H1 (cell line): ENCODE measurements around the gene KIF26B. TPM values are rescaled to one million over a fixed set of nuclear protein-coding genes. Genes with fewer than 3 reads are reported as not detected.

Source experiments
- CTCF ChIA-PET: fragments of 300-600 bp; sonication (Branson Sonifier 250); formaldehyde crosslinking; loops from one replicate; lab custom pipeline; 2021; ENCODE audit not compliant: partially characterized antibody; lab: Charles Lee
- POLR2A ChIA-PET: fragments of 300-600 bp; sonication (Branson Sonifier 250); formaldehyde crosslinking; loops from one replicate; lab custom pipeline; 2021; ENCODE audit warnings: inconsistent platforms; ENCODE audit not compliant: partially characterized antibody; lab: Charles Lee
- DNase-seq, 2 experiments: peaks; one replicate each; pipeline versions ENCODE4 v3.0.0 to v3.0.0-alpha.2; 2010 to 2022; ENCODE audit warnings: low spot score in 2 of 2, low read depth in 1 of 2, mixed read lengths in 1 of 2
- FAIRE-seq: peaks from 2 replicates; lab custom pipeline; 2011; peaks lifted over from hg19 to GRCh38; lab: Jason Lieb, UNC
- H2AFZ ChIP-seq: 2 replicates; pipeline ENCODE4 v1.8.1; 2012; ENCODE audit warnings: low read length, inconsistent platforms
- H2AK5ac ChIP-seq: 2 replicates; pipeline ENCODE4 v1.6.1; 2013; ENCODE audit warnings: low read depth, low read length
- H2BK120ac ChIP-seq: replicated peaks from 2 replicates; pipeline ENCODE3; 2013; ENCODE audit warnings: low read depth, low read length, inconsistent platforms
- H2BK12ac ChIP-seq: 2 replicates; pipeline ENCODE4 v1.6.1; 2013; ENCODE audit warnings: low read depth, low read length
- H2BK15ac ChIP-seq: 2 replicates; pipeline ENCODE4 v1.6.1; 2013; ENCODE audit warnings: low read length
- H2BK20ac ChIP-seq: 2 replicates; pipeline ENCODE4 v1.6.1; 2013; ENCODE audit warnings: low read length
- H2BK5ac ChIP-seq: 2 replicates; pipeline ENCODE4 v1.6.1; 2013; ENCODE audit warnings: low read depth, low read length
- H3K14ac ChIP-seq: 2 replicates; pipeline ENCODE4 v1.6.1; 2013; ENCODE audit warnings: inconsistent platforms; ENCODE audit not compliant: insufficient read length
- H3K18ac ChIP-seq: 2 replicates; pipeline ENCODE4 v1.6.1; 2013; ENCODE audit warnings: low read length; ENCODE audit errors: extremely low read depth
- H3K23ac ChIP-seq: 2 replicates; pipeline ENCODE4 v1.6.1; 2013; ENCODE audit warnings: inconsistent platforms; ENCODE audit not compliant: insufficient read length
- H3K23me2 ChIP-seq: 2 replicates; pipeline ENCODE4 v1.6.1; 2013; ENCODE audit warnings: low read depth, low read length
- H3K27ac ChIP-seq: 2 replicates; pipeline ENCODE4 v1.6.1; 2011; ENCODE audit warnings: low read depth, low read length, inconsistent platforms
- H3K27me3 ChIP-seq, 4 experiments: replicated peaks in 1 of 4; 1 replicate in 1 of 4; 2 replicates in 3 of 4; pipeline versions ENCODE4 v1.6.1 to v1.8.1; 2011 to 2013; ENCODE audit warnings: low read length in 3 of 4, mild to moderate bottlenecking in 3 of 4, inconsistent platforms in 2 of 4, mixed read lengths in 2 of 4, moderate library complexity in 1 of 4; ENCODE audit not compliant: control insufficient read depth in 3 of 4, insufficient read depth in 3 of 4; ENCODE audit errors: extremely low read depth in 1 of 4
- H3K36me3 ChIP-seq, 4 experiments: 2 replicates each; pipeline versions ENCODE4 v1.6.1 to v1.8.1; 2011 to 2013; ENCODE audit warnings: mild to moderate bottlenecking in 4 of 4, low read length in 3 of 4, moderate library complexity in 2 of 4, control low read depth in 1 of 4, inconsistent platforms in 1 of 4; ENCODE audit not compliant: insufficient read depth in 4 of 4, control insufficient read depth in 2 of 4
- H3K4ac ChIP-seq: replicated peaks from 2 replicates; pipeline ENCODE3; 2013; ENCODE audit warnings: low read length, low read depth, mixed read lengths, inconsistent platforms; ENCODE audit not compliant: insufficient read length
- H3K4me1 ChIP-seq, 4 experiments: replicated peaks in 1 of 4; 1 replicate in 1 of 4; 2 replicates in 3 of 4; pipeline versions ENCODE4 v1.6.1 to v1.8.1; 2011 to 2013; ENCODE audit warnings: low read length in 3 of 4, inconsistent platforms in 2 of 4, mixed read lengths in 1 of 4; ENCODE audit not compliant: insufficient read depth in 4 of 4, control insufficient read depth in 3 of 4
- H3K4me2 ChIP-seq, 2 experiments: 2 replicates each; pipeline versions ENCODE4 v1.6.1 to v1.8.1; 2011 to 2013; ENCODE audit warnings: low read depth in 2 of 2, low read length in 2 of 2, control low read depth in 1 of 2, inconsistent platforms in 1 of 2, mild to moderate bottlenecking in 1 of 2; ENCODE audit not compliant: insufficient read depth in 1 of 2
- H3K4me3 ChIP-seq, 4 experiments: fragments of 200-600, 300-600 bp in 1 of 4; sonication (generic), shearing (Covaris generic), sonication (Bioruptor Twin) in 1 of 4; 2 replicates each; pipeline versions ENCODE4 v1.5.1 to v1.8.1; 2011 to 2016; ENCODE audit warnings: low read length in 4 of 4, low read depth in 3 of 4, control low read depth in 2 of 4, inconsistent platforms in 2 of 4, mild to moderate bottlenecking in 2 of 4, mixed read lengths in 1 of 4, moderate library complexity in 1 of 4; ENCODE audit not compliant: insufficient read depth in 2 of 4; ENCODE audit errors: extremely low read depth in 1 of 4
- H3K56ac ChIP-seq: replicated peaks from 2 replicates; pipeline ENCODE3; 2013; ENCODE audit warnings: low read depth, mild to moderate bottlenecking, mixed read lengths, low read length, inconsistent platforms; ENCODE audit not compliant: insufficient read length
- H3K79me1 ChIP-seq: 2 replicates; pipeline ENCODE4 v1.6.1; 2013; ENCODE audit warnings: low read depth, low read length, control low read depth
- H3K79me2 ChIP-seq, 2 experiments: 2 replicates each; pipeline versions ENCODE4 v1.6.1 to v1.8.1; 2012 to 2013; ENCODE audit warnings: low read length in 2 of 2, mild to moderate bottlenecking in 2 of 2, inconsistent platforms in 1 of 2; ENCODE audit not compliant: insufficient read depth in 2 of 2, control insufficient read depth in 1 of 2
- H3K9ac ChIP-seq, 4 experiments: replicated peaks in 1 of 4; 1 replicate in 1 of 4; 2 replicates in 3 of 4; pipeline versions ENCODE4 v1.6.1 to v1.8.1; 2011 to 2013; ENCODE audit warnings: low read depth in 3 of 4, low read length in 3 of 4, control low read depth in 2 of 4, mild to moderate bottlenecking in 2 of 4, moderate library complexity in 2 of 4, inconsistent platforms in 1 of 4; ENCODE audit errors: extremely low read depth in 1 of 4
- H3K9me3 ChIP-seq, 2 experiments: 2 replicates each; pipeline versions ENCODE4 v1.6.1 to v1.8.1; 2012 to 2013; ENCODE audit warnings: mild to moderate bottlenecking in 2 of 2, moderate library complexity in 2 of 2, control low read depth in 1 of 2, inconsistent platforms in 1 of 2, low read depth in 1 of 2, low read length in 1 of 2, mixed read lengths in 1 of 2; ENCODE audit not compliant: insufficient read depth in 2 of 2
- H4K20me1 ChIP-seq, 2 experiments: replicated peaks in 1 of 2; 2 replicates each; pipeline versions ENCODE3 to v1.8.1; 2011 to 2013; ENCODE audit warnings: inconsistent platforms in 2 of 2, low read length in 2 of 2, mild to moderate bottlenecking in 1 of 2; ENCODE audit not compliant: insufficient read depth in 2 of 2, control insufficient read depth in 1 of 2
- H4K5ac ChIP-seq: 2 replicates; pipeline ENCODE4 v1.6.1; 2013; ENCODE audit warnings: low read length, low read depth, mixed read lengths, inconsistent platforms; ENCODE audit not compliant: insufficient read length
- H4K8ac ChIP-seq: 2 replicates; pipeline ENCODE4 v1.8.0; 2013; ENCODE audit warnings: mild to moderate bottlenecking, moderate library complexity, low read length, inconsistent platforms; ENCODE audit not compliant: insufficient read depth; ENCODE audit errors: extremely low read depth
- H4K91ac ChIP-seq: replicated peaks from 2 replicates; pipeline ENCODE3; 2013; ENCODE audit warnings: low read length, mixed read lengths, inconsistent platforms; ENCODE audit not compliant: insufficient read length
- ASH2L ChIP-seq: fragments of 200-600, 300-600 bp; sonication (generic); IDR thresholded peaks from one replicate; pipeline ENCODE4 v1.7.1; 2017; ENCODE audit warnings: low read length
- ATF3 ChIP-seq: IDR thresholded peaks from 2 replicates; pipeline ENCODE4 v1.6.1; 2011; ENCODE audit warnings: low read depth, mild to moderate bottlenecking, low read length; ENCODE audit not compliant: insufficient read depth
- CTCF ChIP-seq, 3 experiments: IDR thresholded peaks; 1 replicate in 2 of 3; 2 replicates in 1 of 3; pipeline versions ENCODE4 v1.5.1 to v1.6.1; 2011; ENCODE audit warnings: low read length in 3 of 3, mild to moderate bottlenecking in 3 of 3, inconsistent platforms in 2 of 3, low read depth in 1 of 3, moderate library complexity in 1 of 3; ENCODE audit not compliant: insufficient read depth in 1 of 3; ENCODE audit errors: control extremely low read depth in 1 of 3
- EGR1 ChIP-seq: IDR thresholded peaks from 2 replicates; pipeline ENCODE4 v1.6.1; 2011; ENCODE audit warnings: low read depth, low read length, borderline replicate concordance
- KDM5A ChIP-seq: fragments of 200-600 bp; IDR thresholded peaks from 2 replicates; pipeline ENCODE4 v1.7.1; 2012; ENCODE audit warnings: mild to moderate bottlenecking, low read length, inconsistent platforms, mixed read lengths
- RXRA ChIP-seq: IDR thresholded peaks from 2 replicates; pipeline ENCODE4 v1.6.1; 2011; ENCODE audit warnings: low read depth, mild to moderate bottlenecking, low read length, moderate library complexity; ENCODE audit not compliant: insufficient read depth
- SIN3A ChIP-seq, 2 experiments: IDR thresholded peaks in 1 of 2; conservative IDR thresholded peaks in 1 of 2; 2 replicates each; pipeline ENCODE4 v1.6.1; 2011 to 2012; ENCODE audit warnings: low read length in 2 of 2, improper control_type of control experiment in 1 of 2, low read depth in 1 of 2, mild to moderate bottlenecking in 1 of 2
- SIRT6 ChIP-seq: IDR thresholded peaks from one replicate; pipeline ENCODE4 v1.7.1; 2012; ENCODE audit warnings: low read length, inconsistent platforms
- SP1 ChIP-seq: IDR thresholded peaks from 2 replicates; pipeline ENCODE4 v1.6.1; 2011; ENCODE audit warnings: low read depth, low read length
- SP4 ChIP-seq: IDR thresholded peaks from 2 replicates; pipeline ENCODE4 v1.6.1; 2012; ENCODE audit warnings: low read length, inconsistent platforms
- SRF ChIP-seq: IDR thresholded peaks from 2 replicates; pipeline ENCODE4 v1.6.1; 2011; ENCODE audit warnings: mild to moderate bottlenecking, low read depth, low read length, moderate library complexity
- YY1 ChIP-seq: IDR thresholded peaks from 2 replicates; pipeline ENCODE4 v1.6.1; 2011; ENCODE audit warnings: low read depth, mild to moderate bottlenecking, low read length
- WGBS, 2 experiments: shearing (Covaris generic) in 1 of 2; methylation state at CpG; one replicate each; pipeline versions ENCODE4 v1.1.6 to v1.1.7; 2013 to 2015; ENCODE audit warnings: low lambda C conversion rate in 2 of 2, mixed read lengths in 2 of 2, inconsistent platforms in 1 of 2, low coverage in 1 of 2, missing lambda C conversion rate in 1 of 2; ENCODE audit not compliant: insufficient replicate concordance in 2 of 2, insufficient coverage in 1 of 2, insufficient read length in 1 of 2; ENCODE audit errors: extremely low coverage in 1 of 2, missing lambda C conversion rate in 1 of 2; 5-methylcytosine and 5-hydroxymethylcytosine counted together
- polyA plus RNA-seq, 7 experiments: library from polyadenylated mRNA; depleted of rRNA in 3 of 7; stranded (reverse) in 5 of 7; unstranded in 2 of 7; fragments of >200 nt in 5 of 7; fragments of 200-250 nt in 2 of 7; gene quantifications; 1 replicate in 5 of 7; 2 replicates in 1 of 7; 4 replicates in 1 of 7; pipeline versions ENCODE4 v1.2.1 to v1.2.3, GENCODE V29; 2011 to 2013; ENCODE audit warnings: missing spikeins in 2 of 7, mixed read lengths in 2 of 7
- total RNA-seq: library from RNA; stranded (reverse); fragmentation: NEBNext Ultra II Directional; extraction: Animal tissue kit (Norgen Biotek cat#: 25700); gene quantifications from 2 replicates; pipeline ENCODE4 v1.2.1, GENCODE V29; 2021

KIF26B gene
- total and polyA plus RNA-seq, 2 of the 8 experiments (the other 6 are each of a cell fraction or from before 2014, with no cell fraction given) = 0.06 to 0.28 TPM

DNA sequence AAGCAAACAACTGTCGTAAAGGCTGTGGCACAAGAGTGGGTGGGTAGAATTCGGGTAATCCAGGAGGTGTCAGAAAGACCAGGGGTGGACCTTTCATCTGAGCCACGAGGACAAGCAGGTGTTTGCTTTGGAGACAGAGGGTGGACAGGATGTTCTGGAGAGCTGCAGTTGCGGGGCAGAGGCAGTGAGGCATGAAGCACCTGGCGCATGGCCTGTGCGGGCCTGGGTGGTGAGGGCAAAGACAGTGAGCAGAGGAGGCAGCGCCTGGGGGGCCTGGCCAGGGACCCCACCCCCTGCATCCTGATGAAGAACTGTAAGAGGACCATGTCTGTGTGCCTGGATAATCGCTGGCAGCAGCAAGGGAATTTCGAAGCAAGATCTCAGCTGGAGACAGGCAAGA lies 24.9 kb downstream of the KIF26B start:
- DNase-seq (no peak), FAIRE-seq (no peak)
- H2BK5ac ChIP-seq = no peak overlapping the region
- 0 out of 2 replicates have a peak overlapping the region, but pooled peaks have one; percentile 61 for H2BK20ac ChIP-seq
- no peak overlapping the region for H3K9ac ChIP-seq
- H2BK120ac ChIP-seq = no peak overlapping the region
- no peak overlapping the region for H4K91ac ChIP-seq
- no peaks in the 10 kb centered on the region for H3K36me3 ChIP-seq
- H3K27ac ChIP-seq = no peak overlapping the region
- CTCF ChIA-PET = interaction anchor here (0.9 kb wide), 1 partner anchor 854 kb away, joined by 3 read pairs; no protein-coding TSS in a partner anchor
- no peaks in the 10 kb centered on the region for H3K9me3 ChIP-seq
- H3K56ac ChIP-seq = no peak overlapping the region
- H3K23ac ChIP-seq = no peak overlapping the region
- no peak overlapping the region for H2AFZ ChIP-seq
- H3K4ac ChIP-seq = no peak overlapping the region
- no peaks in the 10 kb centered on the region for H3K23me2 ChIP-seq
- peaks cover 5 to 7% (median 6%) of the 10 kb centered on the region in 4 experiments; a peak in 6 of 7 replicates for H3K4me1 ChIP-seq
- no peak overlapping the region for H2BK15ac ChIP-seq
- no peak overlapping the region for H4K8ac ChIP-seq
- 0 out of 2 replicates have a peak overlapping the region, but pooled peaks have one; percentile 60 for H2BK12ac ChIP-seq
- H3K79me2 ChIP-seq = no peaks in the 10 kb centered on the region
- no peaks in the 10 kb centered on the region for H3K27me3 ChIP-seq
- no peak overlapping the region for H3K4me2 ChIP-seq
- no peak overlapping the region for H4K5ac ChIP-seq
- POLR2A ChIA-PET = no interaction called here
- peak overlapping the region; percentile 60 for H3K18ac ChIP-seq
- no peak overlapping the region for H3K14ac ChIP-seq
- no peak overlapping the region for H2AK5ac ChIP-seq
- H4K20me1 ChIP-seq = no peaks in the 10 kb centered on the region
- 75% methylated on average over 9 of the region's 9 CpGs; no CpG with 5 or more reads in 1 of the 2 experiments for WGBS, 2 experiments
- no peaks in the 10 kb centered on the region for H3K79me1 ChIP-seq
- no peak overlapping the region for H3K4me3 ChIP-seq
- TF ChIP-seq EGR1 = no peak
- no peak for TF ChIP-seq SIN3A (conservative IDR thresholded peaks at IDR 0.05 in 1 of 2, IDR thresholded peaks at IDR 0.05 in 1 of 2; ENCODE audit: low read depth in 1 of 2, low read length in 2 of 2)
- TF ChIP-seq RXRA = no peak
- TF ChIP-seq KDM5A = no peak
- TF ChIP-seq SRF = no peak
- no peak for TF ChIP-seq ATF3
- no peak for TF ChIP-seq SIRT6
- TF ChIP-seq YY1 = no peak
- TF ChIP-seq ASH2L = no peak
- no peak for TF ChIP-seq SP4
- TF ChIP-seq SP1 = no peak
- TF ChIP-seq CTCF (IDR thresholded peaks at IDR 0.05; ENCODE audit: control extremely low read depth in 1 of 3, insufficient read depth in 1 of 3, low read depth in 1 of 3, low read length in 3 of 3) = no peak
